Measurements from ENCODE around the gene MPZ. TPM values are rescaled to one million over a fixed set of nuclear protein-coding genes. Genes with fewer than 3 reads are reported as not detected.

The MPZ gene
- total RNA-seq, 1 donor from 2014 or later, result 0.45 TPM

DNA sequence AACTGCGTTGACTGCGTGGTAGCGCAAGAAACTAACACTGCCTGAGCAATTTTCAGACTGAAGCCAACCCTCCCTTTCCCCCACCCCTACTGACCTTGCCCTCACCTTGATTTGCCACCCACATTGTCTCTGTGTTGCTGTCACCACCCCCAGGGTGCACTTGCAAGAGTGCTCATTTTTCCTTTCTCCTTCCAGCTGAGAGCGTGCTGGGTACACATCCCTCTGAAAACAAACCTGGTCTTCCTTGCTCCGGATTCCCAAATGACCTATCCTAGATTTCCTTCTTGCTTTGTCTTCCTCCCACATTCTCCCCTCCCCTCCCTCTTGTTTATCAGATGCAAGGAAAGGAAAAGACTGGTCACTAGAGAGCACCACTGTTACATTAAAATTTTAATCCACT, 24.2 kb downstream of the MPZ start:
- no peak for DNase-seq (ENCODE audit: low spot score)
- Mint-ChIP-seq H3K36me3 (ENCODE audit: low read depth) (no peaks in the 10 kb centered on the region), H3K27me3 (ENCODE audit: low read depth) (peaks cover 38% of the 10 kb centered on the region), H3K4me1 (ENCODE audit: low read depth) (no peaks in the 10 kb centered on the region), H3K27ac (ENCODE audit: unreplicated experiment) (no peak overlapping the region), H3K4me3 (ENCODE audit: unreplicated experiment) (no peak overlapping the region), H3K9me3 (ENCODE audit: low read depth) (no peaks in the 10 kb centered on the region)
- TF ChIP-seq, protein P1, sequence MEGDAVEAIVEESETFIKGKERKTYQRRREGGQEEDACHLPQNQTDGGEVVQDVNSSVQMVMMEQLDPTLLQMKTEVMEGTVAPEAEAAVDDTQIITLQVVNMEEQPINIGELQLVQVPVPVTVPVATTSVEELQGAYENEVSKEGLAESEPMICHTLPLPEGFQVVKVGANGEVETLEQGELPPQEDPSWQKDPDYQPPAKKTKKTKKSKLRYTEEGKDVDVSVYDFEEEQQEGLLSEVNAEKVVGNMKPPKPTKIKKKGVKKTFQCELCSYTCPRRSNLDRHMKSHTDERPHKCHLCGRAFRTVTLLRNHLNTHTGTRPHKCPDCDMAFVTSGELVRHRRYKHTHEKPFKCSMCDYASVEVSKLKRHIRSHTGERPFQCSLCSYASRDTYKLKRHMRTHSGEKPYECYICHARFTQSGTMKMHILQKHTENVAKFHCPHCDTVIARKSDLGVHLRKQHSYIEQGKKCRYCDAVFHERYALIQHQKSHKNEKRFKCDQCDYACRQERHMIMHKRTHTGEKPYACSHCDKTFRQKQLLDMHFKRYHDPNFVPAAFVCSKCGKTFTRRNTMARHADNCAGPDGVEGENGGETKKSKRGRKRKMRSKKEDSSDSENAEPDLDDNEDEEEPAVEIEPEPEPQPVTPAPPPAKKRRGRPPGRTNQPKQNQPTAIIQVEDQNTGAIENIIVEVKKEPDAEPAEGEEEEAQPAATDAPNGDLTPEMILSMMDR (IDR thresholded peaks at IDR 0.05), result no peak

DNA sequence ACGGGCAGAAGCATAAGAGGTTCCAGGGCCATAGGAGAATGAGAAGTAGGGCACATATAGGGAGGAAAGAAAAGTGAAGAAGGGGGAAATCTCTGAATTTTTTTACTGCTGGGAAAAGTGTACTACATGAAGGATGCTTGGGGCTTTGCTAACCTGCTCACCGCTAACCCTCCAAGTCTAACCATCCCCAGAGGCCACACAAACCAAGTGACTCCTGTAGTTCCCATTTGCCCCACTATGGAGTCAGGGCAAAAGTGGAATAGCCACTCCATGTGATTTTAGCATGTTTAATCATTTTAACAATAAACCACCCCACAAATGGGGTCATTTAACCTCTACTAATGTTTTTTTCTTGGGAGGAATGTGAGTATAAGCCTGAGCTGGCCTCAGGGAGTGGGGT, 24.7 kb downstream of the MPZ start:
- DNase-seq (ENCODE audit: low spot score), result no peak
- H3K4me3 Mint-ChIP-seq (ENCODE audit: unreplicated experiment), result no peak overlapping the region
- no peaks in the 10 kb centered on the region for H3K9me3 Mint-ChIP-seq (ENCODE audit: low read depth)
- TF ChIP-seq, protein P1 (IDR thresholded peaks at IDR 0.05), result no peak
- H3K4me1 Mint-ChIP-seq (ENCODE audit: low read depth), result no peaks in the 10 kb centered on the region
- H3K27me3 Mint-ChIP-seq (ENCODE audit: low read depth), result peaks cover 42% of the 10 kb centered on the region
- H3K27ac Mint-ChIP-seq (ENCODE audit: unreplicated experiment), result no peak overlapping the region
- peaks cover 3% of the 10 kb centered on the region for H3K36me3 Mint-ChIP-seq (ENCODE audit: low read depth)

DNA sequence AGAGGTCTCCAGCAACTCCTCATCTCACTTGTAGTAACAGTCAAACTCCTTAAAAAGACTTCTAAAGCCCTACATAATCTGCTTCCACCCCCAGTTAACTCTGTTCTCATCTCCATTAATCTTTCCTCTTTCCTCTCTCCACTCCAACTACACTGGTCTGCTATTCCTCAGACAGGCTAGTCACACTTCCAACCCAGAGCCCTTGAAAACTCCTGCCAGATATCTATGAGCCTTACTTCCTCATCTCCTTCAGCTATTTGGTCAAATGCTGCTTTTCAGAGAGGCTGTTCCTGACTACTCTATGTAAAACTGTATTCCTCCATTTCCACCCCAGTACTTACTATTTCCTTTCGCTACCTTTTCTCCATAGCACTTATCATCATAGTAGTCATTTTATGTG, 26.8 kb downstream of the MPZ start:
- Mint-ChIP-seq H3K27me3 (ENCODE audit: low read depth) (peaks cover 55% of the 10 kb centered on the region), H3K4me3 (ENCODE audit: unreplicated experiment) (no peak overlapping the region), H3K27ac (ENCODE audit: unreplicated experiment) (no peak overlapping the region), H3K36me3 (ENCODE audit: low read depth) (peaks cover 3% of the 10 kb centered on the region), H3K4me1 (ENCODE audit: low read depth) (no peaks in the 10 kb centered on the region), H3K9me3 (ENCODE audit: low read depth) (no peaks in the 10 kb centered on the region)
- DNase-seq (ENCODE audit: low spot score), result no peak
- TF ChIP-seq, protein P1 (IDR thresholded peaks at IDR 0.05), result no peak

DNA sequence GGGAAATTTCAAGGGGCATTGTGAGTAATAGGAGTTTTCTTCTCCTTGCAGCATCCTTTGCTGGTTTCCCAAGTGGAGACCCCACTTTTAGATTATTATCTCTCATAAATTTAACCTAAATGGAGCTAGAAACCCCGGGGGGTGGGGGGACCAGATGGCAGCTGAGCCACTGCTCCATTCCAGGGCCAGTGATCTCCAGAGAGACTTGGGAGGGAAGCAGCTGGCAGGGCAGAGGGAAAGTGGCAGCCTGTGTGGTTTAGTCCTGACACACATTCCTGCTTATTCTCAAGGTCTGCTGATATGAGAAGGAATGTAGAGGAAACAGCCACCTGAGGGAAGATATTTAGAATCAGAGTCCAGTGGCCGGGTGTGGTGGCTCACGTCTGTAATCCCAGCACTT, 34.9 kb downstream of the MPZ start:
- H3K4me1 Mint-ChIP-seq (ENCODE audit: low read depth), result peaks cover 7% of the 10 kb centered on the region
- peaks cover 44% of the 10 kb centered on the region for H3K27me3 Mint-ChIP-seq (ENCODE audit: low read depth)
- TF ChIP-seq, protein P1 (IDR thresholded peaks at IDR 0.05), result no peak
- no peak overlapping the region for H3K4me3 Mint-ChIP-seq (ENCODE audit: unreplicated experiment)
- DNase-seq (ENCODE audit: low spot score), result no peak
- H3K27ac Mint-ChIP-seq (ENCODE audit: unreplicated experiment), result no peak overlapping the region
- no peaks in the 10 kb centered on the region for H3K36me3 Mint-ChIP-seq (ENCODE audit: low read depth)
- no peaks in the 10 kb centered on the region for H3K9me3 Mint-ChIP-seq (ENCODE audit: low read depth)

DNA sequence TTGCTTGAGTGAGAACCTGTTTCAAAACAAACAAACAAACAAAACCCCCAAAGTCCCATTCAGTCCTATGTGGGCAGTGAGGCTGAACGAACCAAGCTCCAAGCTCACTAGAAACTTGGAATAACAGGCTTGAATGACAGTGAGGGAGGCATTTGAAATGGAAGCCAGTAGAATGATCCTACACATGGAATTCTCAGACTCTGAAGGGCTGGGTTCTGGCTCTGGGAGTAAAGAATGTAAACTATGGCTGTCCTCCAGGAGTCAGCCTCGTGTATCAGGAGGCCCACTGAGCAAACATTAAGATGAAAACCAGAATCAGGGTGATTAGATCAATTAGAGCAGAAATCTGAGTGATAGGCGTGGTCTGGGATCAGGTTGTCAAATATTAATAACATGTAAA, 36.4 kb downstream of the MPZ start:
- Mint-ChIP-seq H3K36me3 (ENCODE audit: low read depth) (no peaks in the 10 kb centered on the region), H3K4me1 (ENCODE audit: low read depth) (peaks cover 7% of the 10 kb centered on the region), H3K27me3 (ENCODE audit: low read depth) (peaks cover 31% of the 10 kb centered on the region), H3K27ac (ENCODE audit: unreplicated experiment) (no peak overlapping the region), H3K4me3 (ENCODE audit: unreplicated experiment) (no peak overlapping the region), H3K9me3 (ENCODE audit: low read depth) (no peaks in the 10 kb centered on the region)
- no peak for DNase-seq (ENCODE audit: low spot score)
- TF ChIP-seq, protein P1 (IDR thresholded peaks at IDR 0.05), result no peak
